ENCODE data around the gene MAPK12.

The MAPK12 gene

DNA sequence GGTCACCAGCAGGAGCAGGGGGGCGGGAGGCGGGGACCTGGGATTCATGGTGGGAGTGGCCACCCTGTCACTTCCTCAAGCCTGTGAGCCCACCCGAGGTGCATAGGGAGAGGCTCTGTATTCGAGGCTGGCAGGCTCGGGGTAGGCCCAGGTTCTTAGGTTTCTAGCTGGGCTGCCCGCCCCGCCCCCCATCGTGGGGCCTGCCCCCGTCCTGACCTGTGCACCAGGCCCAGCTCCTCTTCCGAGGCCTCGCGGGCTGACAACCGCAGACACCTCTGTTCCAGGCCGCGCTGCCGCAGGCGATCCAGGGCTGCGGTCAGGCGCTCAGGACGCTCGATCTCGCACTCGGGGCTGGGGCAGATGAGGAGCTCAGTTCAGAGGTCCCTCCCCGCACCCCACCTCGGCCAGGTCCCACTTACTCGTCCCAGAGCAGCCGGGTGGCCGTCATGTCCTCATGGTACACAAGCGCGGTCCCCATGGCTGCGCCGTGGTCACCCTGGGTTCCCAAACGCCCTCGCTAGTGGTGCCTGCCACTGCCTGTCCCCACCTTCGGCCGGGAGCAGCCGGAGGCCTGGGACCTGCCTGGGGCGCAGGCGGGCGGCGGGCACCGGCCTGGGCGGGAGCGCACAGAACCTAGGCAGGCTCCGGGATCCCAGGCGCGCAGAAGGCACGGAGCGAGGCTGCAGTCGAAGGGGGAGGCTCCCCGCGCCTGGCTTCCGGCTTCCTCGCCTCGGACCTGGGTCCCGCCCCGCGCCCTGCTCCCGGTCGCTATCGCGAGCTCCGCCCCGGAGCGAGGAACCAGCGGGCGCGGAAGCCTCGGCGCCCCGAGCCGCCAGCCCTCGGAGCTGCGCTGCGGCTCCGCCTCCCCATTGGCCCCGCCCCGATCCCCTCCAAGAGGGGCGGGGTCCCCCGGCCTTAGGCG lies 10.7 kb downstream of the MAPK12 start, which contains the start of gene HDAC10:
Gene HDAC10 (minus strand): TSS at position 711 of the 922 bp plus-strand sequence. CDS start 233 bp downstream, at position 478.
- Histone ChIP-seq H3K4me3 (ENCODE audit: low read length) (peak within 1 kb of the TSS; percentile 36), H3K4me1 (ENCODE audit: control insufficient read depth, insufficient read depth, low read length) (peaks cover 44% of the 10 kb centered on the region), H3K9me3 (ENCODE audit: control insufficient read depth, low read length) (no peaks in the 10 kb centered on the region), H3K9ac (ENCODE audit: low read length) (peak within 1 kb of the TSS; percentile 56), H3K27me3 (ENCODE audit: control insufficient read depth, insufficient read depth, low read length) (no peaks in the 10 kb centered on the region), H3K36me3 (ENCODE audit: control insufficient read depth, insufficient read depth, low read length) (peaks cover 9% of the 10 kb centered on the region)

DNA sequence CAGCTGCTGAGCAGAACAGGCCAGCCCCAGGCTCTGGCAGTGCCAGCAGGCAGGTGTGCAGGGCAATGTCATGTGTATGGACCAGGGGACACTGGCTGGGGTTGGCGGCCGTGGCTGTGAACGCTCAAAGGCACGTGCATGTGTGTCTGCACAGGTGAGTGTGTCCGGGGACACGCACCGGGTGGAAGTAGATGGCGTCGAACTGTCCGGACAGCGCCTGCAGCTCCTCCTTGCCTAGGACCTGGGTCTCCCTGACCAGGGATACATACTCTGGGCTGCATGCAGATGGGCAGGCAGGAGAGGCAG lies 11.3 kb downstream of the MAPK12 start:
- H3K4me1 ChIP-seq (ENCODE audit: control insufficient read depth, insufficient read depth, low read length), result peaks cover 49% of the 10 kb centered on the region
- peak overlapping the region; percentile 36 for H3K4me3 ChIP-seq (ENCODE audit: low read length)
- H3K36me3 ChIP-seq (ENCODE audit: control insufficient read depth, insufficient read depth, low read length), result peaks cover 9% of the 10 kb centered on the region
- H3K9me3 ChIP-seq (ENCODE audit: control insufficient read depth, low read length), result no peaks in the 10 kb centered on the region
- H3K27me3 ChIP-seq (ENCODE audit: control insufficient read depth, insufficient read depth, low read length), result no peaks in the 10 kb centered on the region
- H3K9ac ChIP-seq (ENCODE audit: low read length), result peak overlapping the region; percentile 56

DNA sequence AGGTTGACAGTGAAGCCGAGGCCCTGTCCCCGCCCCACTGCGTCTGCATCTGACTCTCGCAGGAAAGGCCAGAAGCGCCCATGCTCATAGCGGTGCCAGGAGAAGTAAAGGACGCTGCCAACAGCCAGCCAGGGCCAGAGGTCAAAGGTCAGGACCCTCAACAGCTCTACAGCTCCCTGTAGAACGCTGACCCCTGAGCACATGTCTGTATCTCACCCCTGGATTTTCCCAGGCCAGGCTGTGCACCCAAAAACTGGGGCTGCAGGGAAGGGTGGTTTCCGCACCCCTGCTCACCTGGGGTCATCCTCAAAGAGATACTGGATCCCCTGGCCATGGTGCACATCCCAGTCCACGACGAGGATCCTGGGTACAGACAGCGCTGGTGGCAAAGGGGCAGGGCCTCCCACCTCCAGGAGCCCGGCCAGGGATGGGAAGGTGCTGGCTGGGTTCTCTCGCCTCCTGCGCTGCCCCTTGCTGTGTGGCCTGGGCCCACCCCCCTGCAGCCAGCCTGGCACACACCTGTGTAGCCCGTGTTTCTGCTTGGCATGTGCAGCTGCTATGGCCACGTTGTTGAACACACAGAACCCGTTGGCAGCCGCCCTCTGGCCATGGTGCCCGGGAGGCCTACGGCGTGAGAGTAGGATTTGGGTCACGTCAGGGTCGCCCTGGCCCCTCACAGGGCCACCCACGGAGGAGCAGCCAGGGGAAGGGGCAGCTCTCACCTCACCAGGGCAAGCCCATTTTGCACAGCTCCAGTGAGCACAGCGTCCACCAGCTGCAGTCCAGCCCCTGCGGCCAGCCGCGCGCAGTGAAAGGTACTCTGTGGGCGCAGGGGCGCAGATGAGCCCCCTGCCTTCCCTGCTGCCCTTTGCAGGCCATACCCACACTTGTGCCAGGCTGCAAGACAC lies 11.9 kb downstream of the MAPK12 start:
- Histone ChIP-seq H3K9ac (ENCODE audit: low read length) (no peak overlapping the region), H3K27me3 (ENCODE audit: control insufficient read depth, insufficient read depth, low read length) (no peaks in the 10 kb centered on the region), H3K9me3 (ENCODE audit: control insufficient read depth, low read length) (no peaks in the 10 kb centered on the region), H3K4me1 (ENCODE audit: control insufficient read depth, insufficient read depth, low read length) (peaks cover 49% of the 10 kb centered on the region), H3K4me3 (ENCODE audit: low read length) (peak overlapping the region; percentile 36), H3K36me3 (ENCODE audit: control insufficient read depth, insufficient read depth, low read length) (peaks cover 9% of the 10 kb centered on the region)

DNA sequence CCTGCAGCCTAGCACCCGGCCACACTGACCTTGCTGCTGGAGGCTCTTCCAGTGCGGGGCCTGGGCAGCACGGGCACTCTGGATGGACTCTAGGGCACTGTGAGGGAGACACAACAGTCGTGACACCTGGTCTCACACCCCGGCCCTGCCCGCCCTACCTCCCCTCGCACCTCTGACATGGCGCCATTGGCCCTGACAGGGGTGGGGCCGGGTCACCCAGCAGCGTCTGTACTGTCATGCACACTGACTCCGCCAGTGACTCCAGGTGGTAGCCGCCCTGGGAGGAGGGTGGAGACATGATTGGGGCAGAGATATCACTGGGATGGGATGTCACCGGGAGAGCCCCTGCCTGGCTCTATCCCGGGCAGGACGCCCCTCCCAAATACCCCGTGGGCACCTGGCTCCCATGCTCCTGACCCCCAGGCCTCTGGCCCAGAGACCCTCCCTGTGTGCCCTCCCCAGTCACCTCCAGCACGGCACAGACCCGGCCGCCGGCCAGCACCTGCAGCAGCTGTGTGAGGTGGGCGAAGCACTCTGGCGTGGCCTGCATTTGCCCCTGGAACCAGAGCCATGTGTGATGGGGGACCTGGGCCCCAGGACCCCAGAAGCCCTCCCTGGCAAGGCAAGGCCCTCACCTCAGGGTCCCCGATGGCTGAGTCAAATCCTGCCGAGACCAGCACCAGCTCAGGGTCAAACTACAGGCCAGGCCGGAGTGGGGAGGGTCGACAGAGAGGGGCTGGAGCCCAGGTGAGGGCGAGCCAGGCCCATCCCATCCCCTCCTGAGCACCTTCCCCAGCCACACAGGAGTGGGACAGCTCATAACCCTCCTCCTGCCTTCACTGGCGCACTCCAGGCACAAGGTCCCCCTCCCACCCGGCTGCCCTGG lies 13.0 kb downstream of the MAPK12 start:
- H3K4me1 ChIP-seq (ENCODE audit: control insufficient read depth, insufficient read depth, low read length), result peaks cover 49% of the 10 kb centered on the region
- H3K36me3 ChIP-seq (ENCODE audit: control insufficient read depth, insufficient read depth, low read length), result peaks cover 9% of the 10 kb centered on the region
- no peak overlapping the region for H3K9ac ChIP-seq (ENCODE audit: low read length)
- H3K4me3 ChIP-seq (ENCODE audit: low read length), result no peak overlapping the region
- H3K9me3 ChIP-seq (ENCODE audit: control insufficient read depth, low read length), result no peaks in the 10 kb centered on the region
- no peaks in the 10 kb centered on the region for H3K27me3 ChIP-seq (ENCODE audit: control insufficient read depth, insufficient read depth, low read length)

DNA sequence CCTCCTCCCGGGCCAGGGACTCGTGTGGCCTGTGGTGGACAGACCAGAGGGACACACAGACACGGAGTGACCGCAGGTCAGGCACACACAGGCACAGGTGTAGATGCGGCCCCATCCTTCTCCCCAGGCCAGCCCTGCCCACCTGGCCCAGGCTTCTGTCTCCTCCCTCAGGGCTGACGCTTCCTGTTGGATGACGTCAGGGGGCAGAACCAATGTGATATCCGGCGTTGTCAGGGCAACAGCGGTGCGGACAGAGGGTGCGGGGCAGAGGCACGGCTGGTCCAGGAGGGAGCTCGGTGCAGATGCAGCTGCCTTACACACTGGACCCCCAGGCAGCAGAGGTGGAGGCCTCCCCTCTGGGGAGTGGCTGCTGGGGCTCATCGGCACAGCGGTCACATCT lies 13.7 kb downstream of the MAPK12 start:
- peaks cover 52% of the 10 kb centered on the region for H3K4me1 ChIP-seq (ENCODE audit: control insufficient read depth, insufficient read depth, low read length)
- H3K9ac ChIP-seq (ENCODE audit: low read length), result no peak overlapping the region
- peaks cover 9% of the 10 kb centered on the region for H3K36me3 ChIP-seq (ENCODE audit: control insufficient read depth, insufficient read depth, low read length)
- no peaks in the 10 kb centered on the region for H3K27me3 ChIP-seq (ENCODE audit: control insufficient read depth, insufficient read depth, low read length)
- no peaks in the 10 kb centered on the region for H3K9me3 ChIP-seq (ENCODE audit: control insufficient read depth, low read length)
- H3K4me3 ChIP-seq (ENCODE audit: low read length), result no peak overlapping the region

DNA sequence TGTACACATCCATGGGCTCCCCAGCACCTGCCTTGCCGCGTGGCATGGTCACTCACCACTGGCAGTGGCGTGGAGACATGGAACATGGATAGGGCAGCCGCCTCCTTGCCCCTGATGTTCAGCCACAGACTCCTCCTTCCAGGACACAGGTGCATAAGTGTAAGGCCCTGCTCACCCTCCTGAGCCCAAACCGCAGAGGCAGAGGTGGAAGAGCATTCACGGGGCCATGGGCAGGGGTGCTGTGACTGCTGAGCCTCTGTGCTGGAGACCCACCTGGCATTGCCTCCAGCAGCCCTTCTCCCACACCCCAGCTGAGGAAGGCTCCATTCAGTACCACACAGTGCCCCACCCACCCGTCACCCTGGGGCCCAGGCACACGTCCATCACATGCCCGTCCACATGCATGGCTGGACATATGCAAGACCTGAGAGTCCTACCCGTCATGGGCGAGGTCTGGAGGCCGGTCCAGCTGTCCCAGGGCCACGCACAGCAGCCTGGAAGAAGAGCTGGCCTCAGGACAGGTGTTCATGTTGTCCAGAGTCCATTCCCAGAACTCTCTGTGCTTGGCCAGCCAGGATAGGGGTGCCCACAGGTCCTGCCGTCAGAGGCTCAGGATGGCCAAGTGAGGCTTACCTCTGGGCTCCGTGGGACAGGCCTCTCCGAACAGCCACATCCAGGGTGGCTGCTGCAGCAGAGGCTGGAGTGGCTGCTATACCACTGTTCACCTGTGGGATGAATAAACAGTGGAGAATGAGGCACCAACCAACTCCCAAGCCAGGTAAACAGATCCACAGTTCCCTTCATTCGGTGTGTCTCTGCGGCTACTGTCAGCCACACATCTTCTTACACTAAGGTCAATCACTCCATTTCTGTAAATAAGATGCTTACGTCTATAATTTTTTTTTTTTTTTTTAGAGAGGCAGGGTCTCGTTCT lies 15.0 kb downstream of the MAPK12 start:
- no peaks in the 10 kb centered on the region for H3K27me3 ChIP-seq (ENCODE audit: control insufficient read depth, insufficient read depth, low read length)
- peaks cover 52% of the 10 kb centered on the region for H3K4me1 ChIP-seq (ENCODE audit: control insufficient read depth, insufficient read depth, low read length)
- H3K4me3 ChIP-seq (ENCODE audit: low read length), result no peak overlapping the region
- peaks cover 9% of the 10 kb centered on the region for H3K36me3 ChIP-seq (ENCODE audit: control insufficient read depth, insufficient read depth, low read length)
- H3K9ac ChIP-seq (ENCODE audit: low read length), result no peak overlapping the region
- no peaks in the 10 kb centered on the region for H3K9me3 ChIP-seq (ENCODE audit: control insufficient read depth, low read length)

DNA sequence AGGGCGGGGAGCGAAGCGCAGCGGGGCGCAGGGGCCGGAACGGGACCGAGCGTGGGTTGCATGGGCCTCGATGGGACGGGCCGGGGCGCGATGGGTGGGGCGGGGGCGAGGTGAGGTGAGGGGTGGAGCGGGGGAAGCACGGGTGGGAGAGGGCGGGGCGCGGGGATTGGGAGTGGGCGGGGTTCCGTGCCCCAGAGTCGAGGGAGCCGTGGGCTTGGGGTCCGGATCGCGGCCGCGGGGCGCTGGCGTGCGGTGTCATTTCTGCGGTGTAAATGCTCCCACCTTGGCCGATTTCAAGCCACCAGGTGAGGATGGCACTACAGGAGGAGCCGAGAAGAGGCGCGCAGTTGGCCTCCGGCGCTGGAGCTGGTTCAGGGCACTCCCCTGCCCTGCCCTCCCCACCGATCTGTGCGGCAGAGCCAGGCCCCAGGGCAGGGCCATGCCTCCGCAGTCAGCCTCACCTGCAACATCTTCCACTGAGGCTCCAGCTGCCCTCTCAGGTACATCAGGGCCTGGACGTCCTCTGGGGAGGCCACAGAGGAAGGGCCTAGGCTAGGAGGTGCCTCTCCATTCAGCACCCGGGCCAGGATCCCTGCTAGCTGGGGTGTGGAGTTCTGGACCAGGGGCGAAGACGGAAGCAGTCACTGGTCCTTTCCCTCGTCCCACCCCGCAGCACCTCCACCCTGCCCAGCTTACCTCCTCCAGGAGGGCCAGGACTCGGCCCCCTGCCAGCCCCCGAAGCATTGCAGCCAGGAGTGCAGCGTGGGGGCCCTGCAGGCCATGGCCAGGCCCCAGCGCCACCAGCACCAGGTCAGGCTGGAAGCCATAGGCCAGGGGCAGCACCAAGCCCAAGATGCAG lies 16.0 kb downstream of the MAPK12 start:
- H3K4me3 ChIP-seq (ENCODE audit: low read length), result peak overlapping the region; percentile 43
- no peaks in the 10 kb centered on the region for H3K27me3 ChIP-seq (ENCODE audit: control insufficient read depth, insufficient read depth, low read length)
- peaks cover 9% of the 10 kb centered on the region for H3K36me3 ChIP-seq (ENCODE audit: control insufficient read depth, insufficient read depth, low read length)
- peaks cover 50% of the 10 kb centered on the region for H3K4me1 ChIP-seq (ENCODE audit: control insufficient read depth, insufficient read depth, low read length)
- H3K9me3 ChIP-seq (ENCODE audit: control insufficient read depth, low read length), result no peaks in the 10 kb centered on the region
- peak overlapping the region; percentile 73 for H3K9ac ChIP-seq (ENCODE audit: low read length)

DNA sequence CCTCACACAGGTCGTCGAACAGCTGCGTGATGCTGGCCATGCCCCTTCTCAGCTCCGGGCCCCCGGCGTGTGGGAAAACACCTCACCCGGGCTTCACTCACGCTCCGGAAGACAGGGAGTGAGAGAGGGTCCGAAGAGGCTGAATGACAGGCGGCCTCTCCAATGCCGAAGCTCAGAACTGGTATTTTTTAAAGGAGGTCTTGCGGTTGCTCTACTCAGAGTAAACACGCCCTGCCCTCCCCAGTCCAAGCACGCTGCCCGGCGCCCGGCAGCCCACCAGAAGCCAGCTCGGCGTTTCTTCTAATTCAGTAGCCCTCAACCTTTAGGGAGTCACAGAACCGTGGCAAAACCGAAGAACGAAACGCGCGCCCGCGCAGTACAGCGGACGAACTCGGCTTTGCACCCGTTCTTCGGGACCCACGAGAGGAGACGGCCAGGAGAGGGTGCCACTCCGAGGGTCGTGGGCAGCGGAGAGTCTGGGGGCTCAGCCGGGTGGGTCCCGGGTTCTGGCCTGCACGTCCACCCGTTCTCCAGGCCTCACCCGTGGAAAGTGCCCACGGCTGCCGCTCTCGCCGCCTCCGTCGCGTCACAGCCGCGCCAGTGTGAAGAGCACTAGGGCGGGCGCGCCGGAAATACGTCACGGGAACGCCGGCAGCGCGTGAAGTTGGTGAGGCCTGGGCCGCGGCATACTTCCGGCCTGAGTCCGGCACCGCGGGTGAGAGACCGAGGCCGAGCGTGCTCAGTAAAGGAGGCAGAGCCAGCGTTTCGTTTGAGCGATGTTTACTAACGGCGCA lies 16.9 kb downstream of the MAPK12 start, which contains the start of gene TUBGCP6:
Gene TUBGCP6 (minus strand): TSS at position 604 of the 794 bp plus-strand sequence. CDS start 564 bp downstream, at position 40.
- Histone ChIP-seq H3K27me3 (ENCODE audit: control insufficient read depth, insufficient read depth, low read length) (no peaks in the 10 kb centered on the region), H3K9ac (ENCODE audit: low read length) (peak within 1 kb of the TSS; percentile 73), H3K9me3 (ENCODE audit: control insufficient read depth, low read length) (no peaks in the 10 kb centered on the region), H3K4me3 (ENCODE audit: low read length) (peak within 1 kb of the TSS; percentile 43), H3K4me1 (ENCODE audit: control insufficient read depth, insufficient read depth, low read length) (peaks cover 42% of the 10 kb centered on the region), H3K36me3 (ENCODE audit: control insufficient read depth, insufficient read depth, low read length) (peaks cover 9% of the 10 kb centered on the region)

DNA sequence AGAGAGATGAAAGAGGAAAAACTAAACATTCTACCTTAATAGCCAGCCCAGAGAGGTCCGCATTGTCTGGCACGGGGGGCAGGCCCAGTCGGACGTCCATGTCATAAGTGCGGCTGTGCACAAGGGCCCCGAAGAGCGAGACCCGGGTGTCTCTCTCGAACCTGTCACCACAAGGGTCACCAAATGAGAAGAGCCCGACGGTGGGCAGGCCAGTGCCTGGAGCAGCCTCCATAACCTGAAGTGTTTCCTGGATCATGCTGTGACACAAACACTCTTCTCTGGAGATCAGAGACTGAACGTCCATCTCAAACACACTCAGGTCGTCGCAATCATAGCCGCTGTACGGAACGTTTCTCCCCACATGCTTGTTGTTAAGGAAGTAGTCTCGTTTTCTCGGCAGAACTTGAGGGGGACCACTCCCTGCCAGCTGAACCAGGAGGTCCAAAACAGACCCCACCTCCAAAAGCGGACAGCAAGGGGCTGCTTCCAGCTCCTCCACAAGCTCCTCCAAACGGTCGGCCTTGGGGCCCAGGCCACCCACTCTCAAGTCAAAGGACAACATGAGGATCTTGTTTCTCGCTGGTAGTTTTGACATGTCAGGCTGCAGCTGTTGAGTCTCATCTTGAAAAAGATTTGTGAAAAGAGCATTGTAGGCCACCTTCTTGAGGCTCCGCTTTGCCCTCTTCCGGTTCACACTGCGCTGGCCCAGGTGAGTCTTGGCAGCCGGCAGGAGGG lies 17.6 kb downstream of the MAPK12 start:
- Histone ChIP-seq H3K36me3 (ENCODE audit: control insufficient read depth, insufficient read depth, low read length) (peaks cover 9% of the 10 kb centered on the region), H3K27me3 (ENCODE audit: control insufficient read depth, insufficient read depth, low read length) (no peaks in the 10 kb centered on the region), H3K9ac (ENCODE audit: low read length) (peak overlapping the region; percentile 73), H3K9me3 (ENCODE audit: control insufficient read depth, low read length) (no peaks in the 10 kb centered on the region), H3K4me3 (ENCODE audit: low read length) (peak overlapping the region; percentile 43), H3K4me1 (ENCODE audit: control insufficient read depth, insufficient read depth, low read length) (peaks cover 42% of the 10 kb centered on the region)
